Caco-2 (cell line): Measurements from ENCODE around the gene LRRC23. TPM values are rescaled to one million over a fixed set of nuclear protein-coding genes. Genes with fewer than 3 reads are reported as not detected.

Experiments used
- BruUV-seq: library from RNA; stranded (reverse); fragments of 400-500 nt; replicated peaks from 2 replicates; lab custom pipeline; 2021; lab: Mats Ljungman, UMichigan
- CTCF ChIA-PET: fragments of 300-600 bp; sonication (Branson Sonifier 250); formaldehyde crosslinking; loops from one replicate; lab custom pipeline; 2022; ENCODE audit warnings: antibody characterized with exemption; lab: Charles Lee
- POLR2A ChIA-PET: fragments of 300-600 bp; sonication (Branson Sonifier 250); formaldehyde crosslinking; loops from one replicate; lab custom pipeline; 2022; ENCODE audit warnings: antibody characterized with exemption; lab: Charles Lee
- DNase-seq, 2 experiments: peaks; one replicate each; pipeline versions ENCODE4 v3.0.0 to v3.0.0-alpha.2; 2020 to 2022
- H3K27me3 ChIP-seq: replicated peaks from 2 replicates; pipeline ENCODE4 v1.6.0; 2011; ENCODE audit warnings: low read length; ENCODE audit not compliant: control insufficient read depth, insufficient read depth
- H3K36me3 ChIP-seq: 2 replicates; pipeline ENCODE4 v1.5.1; 2011; ENCODE audit warnings: low read length; ENCODE audit not compliant: control insufficient read depth, insufficient read depth
- H3K4me1 ChIP-seq: fragments of 250-450 bp; sonication (Bioruptor Pico); 2 replicates; pipeline ENCODE4 v1.5.1; 2020; ENCODE audit warnings: mild to moderate bottlenecking
- H3K4me3 ChIP-seq: 2 replicates; pipeline ENCODE4 v1.5.1; 2011; ENCODE audit warnings: low read depth, mild to moderate bottlenecking, control low read depth, low read length
- H3K9me3 ChIP-seq: fragments of 250-450 bp; sonication (Bioruptor Pico); 2 replicates; pipeline ENCODE4 v1.5.1; 2020; ENCODE audit warnings: mild to moderate bottlenecking, moderate library complexity
- H3K27ac Mint-ChIP-seq: one replicate; pipeline ENCODE4 v1.8.0; 2022; ENCODE audit warnings: mixed read lengths; ENCODE audit not compliant: unreplicated experiment
- H3K27me3 Mint-ChIP-seq: one replicate; pipeline ENCODE4 v1.8.0; 2022; ENCODE audit warnings: mixed read lengths; ENCODE audit not compliant: insufficient read depth, unreplicated experiment
- H3K36me3 Mint-ChIP-seq: one replicate; pipeline ENCODE4 v1.8.0; 2022; ENCODE audit warnings: mild to moderate bottlenecking, mixed read lengths; ENCODE audit not compliant: insufficient read depth, unreplicated experiment
- H3K4me1 Mint-ChIP-seq: one replicate; pipeline ENCODE4 v1.8.0; 2022; ENCODE audit warnings: low read depth, mixed read lengths; ENCODE audit not compliant: unreplicated experiment
- H3K4me3 Mint-ChIP-seq: one replicate; pipeline ENCODE4 v1.8.0; 2022; ENCODE audit warnings: mild to moderate bottlenecking, moderate library complexity, mixed read lengths; ENCODE audit not compliant: unreplicated experiment
- H3K9me3 Mint-ChIP-seq: one replicate; pipeline ENCODE4 v1.8.0; 2022; ENCODE audit warnings: mixed read lengths; ENCODE audit not compliant: unreplicated experiment
- intact Hi-C: fragments of 100-400 bp; cut with micrococcal nuclease; formaldehyde crosslinking; loops from one replicate; pipeline ENCODE4 v1.10.0; 2022; ENCODE audit not compliant: unreplicated experiment
- total RNA-seq: library from RNA; stranded (reverse); gene quantifications from 2 replicates; pipeline ENCODE4 v1.2.3, GENCODE V29; 2022
- TF ChIP-seq, protein P1 (sequence below), 2 experiments: fragments of 200-600 bp in 1 of 2; IDR thresholded peaks; 1 replicate in 1 of 2; 2 replicates in 1 of 2; pipeline versions ENCODE4 v1.5.1 to v1.8.0; 2011 to 2022; ENCODE audit warnings: antibody characterized with exemption in 1 of 2, control low read depth in 1 of 2, inconsistent platforms in 1 of 2, low read depth in 1 of 2, low read length in 1 of 2, mild to moderate bottlenecking in 1 of 2, moderate library complexity in 1 of 2; ENCODE audit not compliant: insufficient read depth in 1 of 2, severe bottlenecking in 1 of 2, unreplicated experiment in 1 of 2

Gene LRRC23
- total RNA-seq, 1 experiment from 2014 or later: 8.6 TPM

DNA sequence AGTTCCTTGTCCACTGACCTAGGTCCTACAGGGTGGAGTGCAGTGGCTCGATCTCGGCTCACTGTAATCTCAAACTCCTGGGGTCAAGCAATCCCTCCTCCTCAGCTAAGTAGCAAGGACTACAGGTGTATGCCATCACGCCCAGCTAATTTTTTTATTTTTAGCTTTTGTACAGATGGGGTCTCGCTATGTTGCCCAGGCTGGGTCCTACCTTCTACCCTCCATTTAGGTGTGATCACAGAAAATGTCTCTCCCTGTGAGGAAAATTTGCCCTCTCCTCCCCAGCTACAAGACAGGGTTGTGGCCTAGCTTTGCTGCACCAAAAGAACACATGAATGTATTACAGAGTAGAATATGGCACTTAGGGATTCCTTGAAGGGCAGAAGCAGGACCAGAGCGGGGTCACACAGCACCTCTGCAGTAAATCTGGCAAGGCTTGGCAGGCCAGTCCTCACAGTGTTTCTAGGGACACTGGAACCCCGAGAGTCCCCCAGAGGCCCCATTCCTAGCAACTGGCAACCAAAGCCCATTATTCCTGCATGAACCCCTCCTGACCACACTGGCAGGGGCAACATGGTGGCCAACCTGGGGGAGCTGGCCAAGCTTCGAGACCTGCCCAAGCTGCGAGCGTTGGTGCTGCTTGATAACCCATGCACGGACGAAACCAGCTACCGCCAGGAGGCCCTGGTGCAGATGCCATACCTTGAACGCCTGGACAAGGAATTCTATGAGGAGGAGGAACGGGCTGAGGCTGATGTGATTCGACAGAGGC, 7.7 kb downstream of the LRRC23 start:
- no peaks in the 10 kb centered on the region for H3K9me3 Mint-ChIP-seq
- no peaks in the 10 kb centered on the region for H3K27me3 Mint-ChIP-seq
- Histone ChIP-seq H3K4me3 (no peak overlapping the region), H3K27me3 (no peaks in the 10 kb centered on the region), H3K4me1 (peaks cover 14% of the 10 kb centered on the region), H3K36me3 (peaks cover 1% of the 10 kb centered on the region), H3K9me3 (no peaks in the 10 kb centered on the region)
- no peak overlapping the region for H3K27ac Mint-ChIP-seq
- H3K4me3 Mint-ChIP-seq: peak overlapping the region; percentile 49
- TF ChIP-seq, protein P1, sequence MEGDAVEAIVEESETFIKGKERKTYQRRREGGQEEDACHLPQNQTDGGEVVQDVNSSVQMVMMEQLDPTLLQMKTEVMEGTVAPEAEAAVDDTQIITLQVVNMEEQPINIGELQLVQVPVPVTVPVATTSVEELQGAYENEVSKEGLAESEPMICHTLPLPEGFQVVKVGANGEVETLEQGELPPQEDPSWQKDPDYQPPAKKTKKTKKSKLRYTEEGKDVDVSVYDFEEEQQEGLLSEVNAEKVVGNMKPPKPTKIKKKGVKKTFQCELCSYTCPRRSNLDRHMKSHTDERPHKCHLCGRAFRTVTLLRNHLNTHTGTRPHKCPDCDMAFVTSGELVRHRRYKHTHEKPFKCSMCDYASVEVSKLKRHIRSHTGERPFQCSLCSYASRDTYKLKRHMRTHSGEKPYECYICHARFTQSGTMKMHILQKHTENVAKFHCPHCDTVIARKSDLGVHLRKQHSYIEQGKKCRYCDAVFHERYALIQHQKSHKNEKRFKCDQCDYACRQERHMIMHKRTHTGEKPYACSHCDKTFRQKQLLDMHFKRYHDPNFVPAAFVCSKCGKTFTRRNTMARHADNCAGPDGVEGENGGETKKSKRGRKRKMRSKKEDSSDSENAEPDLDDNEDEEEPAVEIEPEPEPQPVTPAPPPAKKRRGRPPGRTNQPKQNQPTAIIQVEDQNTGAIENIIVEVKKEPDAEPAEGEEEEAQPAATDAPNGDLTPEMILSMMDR (IDR thresholded peaks at IDR 0.05; ENCODE audit: insufficient read depth in 1 of 2, low read depth in 1 of 2, low read length in 1 of 2, severe bottlenecking in 1 of 2, unreplicated experiment in 1 of 2): no peak
- peaks cover 9% of the 10 kb centered on the region for H3K4me1 Mint-ChIP-seq
- POLR2A ChIA-PET: interaction anchor here (0.6 to 0.9 kb wide), 4 partner anchors 31 to 419 kb away, joined by 3 to 17 read pairs (median 4); partner anchors contain the start of genes C12orf57, MRPL51 and RNU7-1
- BruUV-seq: no TSS peak
- intact Hi-C loops: no loop called here
- CTCF ChIA-PET: interaction anchor here (0.8 to 1.7 kb wide), 3 partner anchors 13 to 43 kb away, joined by 3 to 6 read pairs (median 3); partner anchors contain the start of gene SPSB2
- peaks cover 7% of the 10 kb centered on the region for H3K36me3 Mint-ChIP-seq
- no peak for DNase-seq

DNA sequence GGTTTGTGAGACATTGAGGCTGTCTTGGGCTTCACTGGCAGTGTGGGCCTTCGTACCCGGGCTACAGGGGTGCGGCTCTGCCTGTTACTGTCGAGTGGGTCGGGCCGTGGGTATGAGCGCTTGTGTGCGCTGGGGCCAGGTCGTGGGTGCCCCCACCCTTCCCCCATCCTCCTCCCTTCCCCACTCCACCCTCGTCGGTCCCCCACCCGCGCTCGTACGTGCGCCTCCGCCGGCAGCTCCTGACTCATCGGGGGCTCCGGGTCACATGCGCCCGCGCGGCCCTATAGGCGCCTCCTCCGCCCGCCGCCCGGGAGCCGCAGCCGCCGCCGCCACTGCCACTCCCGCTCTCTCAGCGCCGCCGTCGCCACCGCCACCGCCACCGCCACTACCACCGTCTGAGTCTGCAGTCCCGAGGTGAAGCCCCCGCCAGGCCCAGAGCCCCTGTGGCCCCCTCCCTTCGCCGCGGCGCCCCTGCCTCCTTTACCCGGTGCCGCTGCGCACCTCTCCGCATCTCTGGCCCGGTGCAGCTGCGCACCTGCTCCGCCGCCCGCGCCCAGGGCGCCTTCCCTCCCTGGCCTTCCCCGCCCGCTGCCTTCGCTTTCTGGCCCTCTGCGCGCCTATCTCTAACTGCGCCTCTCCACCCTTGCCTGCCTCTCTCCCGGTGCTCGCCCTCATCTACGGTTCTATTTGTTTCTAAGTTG, 9.8 kb downstream of the LRRC23 start, which contains the start of gene ENO2:
TSS of gene ENO2 (plus strand) at position 335 of the 701 bp plus-strand sequence. CDS start 1,253 bp downstream, outside the sequence.
- H3K4me1 Mint-ChIP-seq: peaks cover 9% of the 10 kb centered on the region
- peaks cover 7% of the 10 kb centered on the region for H3K36me3 Mint-ChIP-seq
- no TSS peak for BruUV-seq
- CTCF ChIA-PET: interaction anchor here (0.6 to 1.8 kb wide), 6 partner anchors 23 to 195 kb away, joined by 3 to 8 read pairs (median 6); partner anchors contain the start of genes C1RL, C1S, SPSB2 and TPI1
- DNase-seq: peak; percentile 63 to 73
- H3K4me3 Mint-ChIP-seq: peak within 1 kb of the TSS; percentile 96
- H3K4me3 ChIP-seq: peak within 1 kb of the TSS; percentile 69
- no peaks in the 10 kb centered on the region for H3K9me3 Mint-ChIP-seq
- intact Hi-C loops: loop anchor here (1.0 kb wide), 1 partner anchor 10 kb away; the partner anchor contains the start of gene LRRC23
- peaks cover 1% of the 10 kb centered on the region for H3K36me3 ChIP-seq
- TF ChIP-seq, protein P1 (IDR thresholded peaks at IDR 0.05; ENCODE audit: insufficient read depth in 1 of 2, low read depth in 1 of 2, low read length in 1 of 2, severe bottlenecking in 1 of 2, unreplicated experiment in 1 of 2): no peak
- no peaks in the 10 kb centered on the region for H3K27me3 Mint-ChIP-seq
- H3K9me3 ChIP-seq: no peaks in the 10 kb centered on the region
- H3K4me1 ChIP-seq: peaks cover 14% of the 10 kb centered on the region
- POLR2A ChIA-PET: interaction anchor here (0.7 to 1.3 kb wide), 2 partner anchors 23 to 44 kb away, joined by 3 to 4 read pairs; no protein-coding TSS in a partner anchor
- no peaks in the 10 kb centered on the region for H3K27me3 ChIP-seq
- no peak within 1 kb of the TSS for H3K27ac Mint-ChIP-seq
